K562 (cell line): ENCODE data around the gene ANKMY1. TPM values are rescaled to one million over a fixed set of nuclear protein-coding genes. Genes with fewer than 3 reads are reported as not detected.

Experiments
- ATAC-seq: fragments of 200-7000 bp; cut with Tn5 transposase; 3 replicates; pipeline ENCODE4 v1.9.1; 2020; ENCODE audit warnings: moderate library complexity
- BruUV-seq: library from RNA; stranded (reverse); fragments of 400-500 nt; replicated peaks from 2 replicates; lab custom pipeline; 2021; lab: Mats Ljungman, UMichigan
- CTCF ChIA-PET: fragments of 300-600 bp; formaldehyde crosslinking; extraction: SDS; loops from one replicate; lab custom pipeline; 2021; ENCODE audit warnings: low intra/inter-chr PET ratio; lab: Yijun Ruan, JAX
- POLR2A ChIA-PET: fragments of 300-600, 350-650 bp; sonication (Branson Sonifier 250); formaldehyde crosslinking; extraction: SDS; loops from one replicate; lab custom pipeline; 2021; ENCODE audit warnings: antibody characterized with exemption, inconsistent platforms; lab: Yijun Ruan, JAX
- DNase-seq, 4 experiments: peaks; one replicate each; pipeline versions ENCODE4 v3.0.0 to v3.0.0-alpha.2; 2011 to 2018; ENCODE audit warnings: low spot score in 3 of 4, mixed read lengths in 3 of 4; ENCODE audit errors: extremely low read depth in 1 of 4
- FAIRE-seq: peaks from 2 replicates; lab custom pipeline; 2011; peaks lifted over from hg19 to GRCh38; lab: Jason Lieb, UNC
- H2AFZ ChIP-seq: 2 replicates; pipeline ENCODE4 v1.6.0; 2011; ENCODE audit warnings: low read depth, low read length, control low read depth, inconsistent platforms
- H3K27ac ChIP-seq: fragments of 200-600 bp; 3 replicates; pipeline ENCODE4 v1.8.0; 2011; ENCODE audit warnings: low read depth, mild to moderate bottlenecking, control low read depth, inconsistent platforms, low read length, moderate library complexity, mixed read lengths; ENCODE audit errors: extremely low read depth
- H3K27me3 ChIP-seq, 2 experiments: fragments of 300-600 bp in 1 of 2; 2 replicates in 1 of 2; 3 replicates in 1 of 2; pipeline versions ENCODE4 v1.6.0 to v1.8.0; 2011; ENCODE audit warnings: inconsistent platforms in 2 of 2, low read length in 2 of 2, mild to moderate bottlenecking in 1 of 2, mixed read lengths in 1 of 2, moderate library complexity in 1 of 2; ENCODE audit not compliant: control insufficient read depth in 2 of 2, insufficient read depth in 2 of 2
- H3K36me3 ChIP-seq: fragments of 300-600 bp; 3 replicates; pipeline ENCODE4 v1.8.0; 2011; ENCODE audit warnings: mild to moderate bottlenecking, low read length, inconsistent platforms; ENCODE audit not compliant: control insufficient read depth, insufficient read depth
- H3K4me1 ChIP-seq, 2 experiments: fragments of 200-600 bp in 1 of 2; replicated peaks in 1 of 2; 2 replicates in 1 of 2; 3 replicates in 1 of 2; pipeline versions ENCODE4 v1.5.1 to v1.8.0; 2011; ENCODE audit warnings: inconsistent platforms in 2 of 2, low read length in 2 of 2, mild to moderate bottlenecking in 1 of 2, mixed read lengths in 1 of 2, moderate library complexity in 1 of 2; ENCODE audit not compliant: control insufficient read depth in 2 of 2, insufficient read depth in 2 of 2
- H3K4me2 ChIP-seq: 2 replicates; pipeline ENCODE4 v1.6.1; 2011; ENCODE audit warnings: low read length, control low read depth, inconsistent platforms, mixed read lengths; ENCODE audit not compliant: insufficient read depth
- H3K4me3 ChIP-seq: fragments of 200-600 bp; sonication (generic), shearing (Covaris generic); 2 replicates; pipeline ENCODE4 v1.5.1; 2016; ENCODE audit warnings: control low read depth, inconsistent platforms
- H3K79me2 ChIP-seq: fragments of 200-600 bp; 3 replicates; pipeline ENCODE4 v1.8.0; 2011; ENCODE audit warnings: low read length, inconsistent platforms; ENCODE audit not compliant: control insufficient read depth, insufficient read depth
- H3K9ac ChIP-seq, 2 experiments: 2 replicates each; pipeline versions ENCODE4 v1.6.0 to v1.6.1; 2011; ENCODE audit warnings: low read depth in 2 of 2, low read length in 2 of 2, control low read depth in 1 of 2, inconsistent platforms in 1 of 2, mild to moderate bottlenecking in 1 of 2, mixed read lengths in 1 of 2; ENCODE audit not compliant: insufficient read depth in 1 of 2
- H3K9me1 ChIP-seq: one replicate; pipeline ENCODE4 v1.6.0; 2011; ENCODE audit warnings: inconsistent platforms, mild to moderate bottlenecking, low read length, moderate library complexity; ENCODE audit not compliant: control insufficient read depth, insufficient read depth
- H3K9me3 ChIP-seq: replicated peaks from 2 replicates; pipeline ENCODE4 v1.5.1; 2011; ENCODE audit warnings: low read depth, low read length, inconsistent platforms; ENCODE audit not compliant: control insufficient read depth, insufficient read depth
- H4K20me1 ChIP-seq: replicated peaks from 2 replicates; pipeline ENCODE4 v1.6.1; 2011; ENCODE audit warnings: low read length, inconsistent platforms, mixed read lengths; ENCODE audit not compliant: control insufficient read depth, insufficient read depth
- POLR2G ChIP-seq: fragments of 200-400 bp; formaldehyde crosslinking; IDR thresholded peaks from 2 replicates; pipeline ENCODE4 v1.6.1; 2017; ENCODE audit warnings: low read depth, mild to moderate bottlenecking, antibody characterized with exemption, low read length, moderate library complexity
- RBM25 ChIP-seq: fragments of 200-400 bp; formaldehyde crosslinking; IDR thresholded peaks from 2 replicates; pipeline ENCODE4 v1.6.1; 2018; ENCODE audit warnings: low read length, low read depth, moderate library complexity; ENCODE audit not compliant: severe bottlenecking
- ZBTB1 ChIP-seq: sonication (generic); formaldehyde crosslinking; IDR thresholded peaks from 2 replicates; pipeline ENCODE4 v1.8.1; 2023; ENCODE audit warnings: missing genetic modification reagents, low read depth, mild to moderate bottlenecking, borderline replicate concordance
- WGBS: fragments of 100-300 bp; shearing (Covaris generic); methylation state at CpG from one replicate; pipeline ENCODE4 v1.1.6; 2016; ENCODE audit warnings: low coverage, mixed read lengths; ENCODE audit not compliant: insufficient coverage; ENCODE audit errors: missing lambda C conversion rate; 5-methylcytosine and 5-hydroxymethylcytosine counted together
- in situ Hi-C: fragments of 300-500 bp; cut with MboI; formaldehyde crosslinking; loops from 4 replicates; pipeline ENCODE4 v1.15.0; 2018; ENCODE audit warnings: inconsistent platforms, mixed read lengths
- intact Hi-C: fragments of 100-400 bp; cut with micrococcal nuclease; formaldehyde crosslinking; loops from 2 replicates; pipeline ENCODE4 v1.14.2; 2022
- polyA plus RNA-seq, 8 experiments: library from polyadenylated mRNA; depleted of rRNA in 4 of 8; stranded (reverse) in 5 of 8; unstranded in 3 of 8; fragments of >200 nt; fragmentation: Nextera tagmentation in 2 of 8; fragmentation: Illumina TruSeq in 1 of 8; extraction: Ambion mirVana in 2 of 8; extraction: Trizol in 1 of 8; gene quantifications; 2 replicates each; pipeline versions ENCODE4 v1.2.1 to v1.2.3, GENCODE V29; 2011 to 2014; ENCODE audit warnings: inconsistent platforms in 1 of 8, missing spikeins in 1 of 8
- total RNA-seq, 7 experiments: library from RNA; depleted of rRNA in 6 of 7; stranded (reverse); fragments of >200 nt in 6 of 7; fragmentation: Illumina TruSeq in 2 of 7; extraction: Trizol in 2 of 7; gene quantifications; 2 replicates each; pipeline versions ENCODE4 v1.2.1 to v1.2.3, GENCODE V29; 2011 to 2021; ENCODE audit warnings: low replicate concordance in 1 of 7

The ANKMY1 gene
- total and polyA plus RNA-seq, 9 of the 15 experiments (the other 6 are each of a cell fraction or from before 2014, with no cell fraction given), result 0.75 to 15.1 (median 11.7) TPM

GRCh38 chr2:240523451-240524281 is 34.1 kb downstream of the ANKMY1 start:
- ChIA-PET CTCF (interaction anchor here (0.7 kb wide), 1 partner anchor 550 kb away, joined by 3 read pairs; no protein-coding TSS in a partner anchor), POLR2A (no interaction called here)
- Histone ChIP-seq H3K36me3 (peaks cover 44% of the 10 kb centered on the region; the same call in 2 of the 3 replicates), H3K27ac (no peak overlapping the region), H3K4me2 (no peak overlapping the region), H4K20me1 (no peaks in the 10 kb centered on the region), H3K9me3 (peaks cover 18% of the 10 kb centered on the region), H3K9me1 (no peaks in the 10 kb centered on the region), H3K4me3 (no peak overlapping the region), H3K4me1 (no peaks in the 10 kb centered on the region), H3K27me3 (no peaks in the 10 kb centered on the region), H2AFZ (no peak overlapping the region), H3K9ac (no peak overlapping the region), H3K79me2 (no peaks in the 10 kb centered on the region)
- in situ Hi-C loops, result no loop called here
- no peak for DNase-seq
- intact Hi-C loops, result no loop called here
- WGBS, result 94% methylated on average over 28 of the region's 32 CpGs
- no TSS peak for BruUV-seq
- FAIRE-seq, result no peak
- TF ChIP-seq POLR2G, result 0 out of 2 replicates have a peak, but pooled peaks have one; percentile 12
- no peak for TF ChIP-seq ZBTB1 (CRISPR knock-in tag)
- ATAC-seq, result no peak

GRCh38 chr2:240522406-240522805 is 35.4 kb downstream of the ANKMY1 start:
- peaks cover 18% of the 10 kb centered on the region for H3K9me3 ChIP-seq
- no peak overlapping the region for H3K4me2 ChIP-seq
- no peak overlapping the region for H3K9ac ChIP-seq
- WGBS, result 94% methylated on average over 4 of the region's 12 CpGs
- no peaks in the 10 kb centered on the region for H3K9me1 ChIP-seq
- DNase-seq (no peak), FAIRE-seq (no peak), ATAC-seq (no peak)
- no peaks in the 10 kb centered on the region for H3K4me1 ChIP-seq
- ChIA-PET CTCF (no interaction called here), POLR2A (interaction anchor here (0.8 kb wide), 1 partner anchor 32 kb away, joined by 4 read pairs; no protein-coding TSS in a partner anchor)
- H4K20me1 ChIP-seq, result no peaks in the 10 kb centered on the region
- peaks cover 44% of the 10 kb centered on the region; the same call in 2 of the 3 replicates for H3K36me3 ChIP-seq
- H3K27me3 ChIP-seq, result no peaks in the 10 kb centered on the region
- intact Hi-C loops, result no loop called here
- H3K27ac ChIP-seq, result no peak overlapping the region
- no peak overlapping the region for H3K4me3 ChIP-seq
- in situ Hi-C loops, result no loop called here
- H2AFZ ChIP-seq, result no peak overlapping the region
- no peaks in the 10 kb centered on the region for H3K79me2 ChIP-seq
- no TSS peak for BruUV-seq
- no peak for TF ChIP-seq RBM25
